AG04449 (cell line): ENCODE results near the gene MON1B.
A peak's percentile ranks its signal among the peaks of the same experiment; 100 is the strongest.

ENCODE experiments used
- CTCF ChIA-PET: fragments of 350-600 bp; formaldehyde crosslinking; extraction: SDS; loops from one replicate; lab custom pipeline; 2021; ENCODE audit warnings: antibody characterized with exemption; lab: Yijun Ruan, JAX
- POLR2A ChIA-PET: fragments of 400-600, 350-600 bp; formaldehyde crosslinking; extraction: SDS; loops from one replicate; lab custom pipeline; 2020; ENCODE audit warnings: antibody characterized with exemption, inconsistent platforms; lab: Yijun Ruan, JAX
- DNase-seq: peaks from one replicate; pipeline ENCODE4 v3.0.0-alpha.2; 2010; ENCODE audit warnings: low read depth, low spot score
- H3K4me3 ChIP-seq: 2 replicates; pipeline ENCODE4 v1.5.1; 2011; ENCODE audit warnings: low read depth, mild to moderate bottlenecking, control low read depth, low read length
- CTCF ChIP-seq: IDR thresholded peaks from one replicate; pipeline ENCODE4 v1.5.1; 2011; ENCODE audit warnings: mild to moderate bottlenecking, moderate library complexity, low read length, control low read depth, inconsistent platforms; ENCODE audit not compliant: insufficient read depth; ENCODE audit errors: missing control alignments

The MON1B gene

DNA sequence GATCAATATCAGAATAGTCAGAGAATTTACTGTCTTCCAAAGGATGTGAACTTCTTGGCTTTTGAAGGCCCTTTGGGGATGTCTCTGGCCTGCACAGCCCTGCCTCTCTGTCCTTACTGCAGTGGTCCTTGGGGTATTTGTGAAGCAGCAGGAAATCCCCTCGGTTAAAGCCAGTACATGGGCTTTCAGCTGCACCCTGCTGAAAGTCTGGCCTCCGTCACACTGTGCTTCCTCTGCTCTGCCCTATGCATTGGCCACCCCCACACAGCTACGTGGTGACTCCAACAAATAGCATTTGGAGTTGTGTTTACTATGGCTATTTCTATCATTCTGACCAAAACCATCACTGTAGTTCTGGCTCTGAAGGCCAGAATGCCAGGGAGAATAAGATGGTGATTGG lies 29.4 kb downstream of the MON1B start:
- H3K4me3 ChIP-seq = no peak overlapping the region
- DNase-seq = no peak
- ChIA-PET CTCF (interaction anchor here (1.3 kb wide), 1 partner anchor 364 kb away, joined by 4 read pairs; no protein-coding TSS in a partner anchor), POLR2A (no interaction called here)
- no peak for TF ChIP-seq CTCF

- POLR2A ChIA-PET = no interaction called here
- DNase-seq = no peak
- no peak overlapping the region for H3K4me3 ChIP-seq
- CTCF ChIA-PET = interaction anchor here (1.3 to 1.5 kb wide), 2 partner anchors 9 to 362 kb away, joined by 3 to 4 read pairs; no protein-coding TSS in a partner anchor
- no peak for TF ChIP-seq CTCF
Measured at GRCh38 chr16:77221482-77221881, 30.5 kb downstream of the MON1B start.

DNA sequence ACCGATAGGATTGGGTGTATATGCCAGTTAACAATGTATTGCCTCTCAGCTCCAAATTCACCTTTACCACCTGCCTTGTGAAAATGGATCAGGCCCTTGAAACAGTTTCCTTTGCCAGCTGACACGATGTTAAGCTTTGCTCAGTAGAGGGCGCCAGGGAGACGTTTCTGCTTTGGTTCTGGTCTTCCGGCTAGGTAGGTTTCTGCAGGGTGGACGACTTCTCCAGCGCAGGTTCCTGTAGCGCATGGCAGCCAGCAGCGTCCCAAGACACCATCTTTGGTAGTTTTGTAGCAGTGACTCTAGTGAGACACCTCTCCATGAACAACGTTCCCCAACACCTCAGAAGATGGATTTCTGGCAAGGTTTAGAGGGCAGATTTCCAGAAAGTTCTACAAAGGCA lies 32.2 kb downstream of the MON1B start:
- peak; percentile 23 for TF ChIP-seq CTCF
- POLR2A ChIA-PET = no interaction called here
- CTCF ChIA-PET = interaction anchor here (2.3 kb wide), 1 partner anchor 362 kb away, joined by 6 read pairs; no protein-coding TSS in a partner anchor
- DNase-seq = no peak
- H3K4me3 ChIP-seq = no peak overlapping the region

GRCh38 chr16:77225182-77225581 lies 34.2 kb downstream of the MON1B start:
- ChIA-PET POLR2A (no interaction called here), CTCF (interaction anchor here (1.6 kb wide), 1 partner anchor 359 kb away, joined by 6 read pairs; no protein-coding TSS in a partner anchor)
- no peak overlapping the region for H3K4me3 ChIP-seq
- DNase-seq = no peak
- no peak for TF ChIP-seq CTCF

DNA sequence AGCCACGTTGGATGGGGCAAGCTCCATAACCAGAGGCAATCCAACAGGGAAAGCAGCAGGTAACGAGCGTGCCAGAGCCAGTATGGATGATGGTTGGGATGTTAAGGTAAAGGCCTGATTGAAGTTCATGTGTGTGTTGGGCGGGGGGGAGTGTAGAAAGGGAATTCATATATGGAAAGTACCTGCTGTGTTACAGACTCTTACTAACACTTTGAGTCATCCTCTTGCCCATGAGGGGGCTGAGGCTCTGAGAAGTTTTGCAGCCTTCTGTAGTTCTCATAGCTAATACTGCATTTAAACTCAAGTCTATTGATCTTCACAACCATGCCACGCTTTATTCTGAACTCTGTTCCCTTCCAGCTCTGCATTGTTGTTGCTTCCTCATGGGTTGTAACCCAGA lies 36.8 kb downstream of the MON1B start:
- DNase-seq = no peak
- ChIA-PET POLR2A (no interaction called here), CTCF (interaction anchor here (17.0 kb wide), 1 partner anchor 358 kb away, joined by 520 read pairs; no protein-coding TSS in a partner anchor)
- H3K4me3 ChIP-seq = no peak overlapping the region
- no peak for TF ChIP-seq CTCF

- no peak for TF ChIP-seq CTCF
- no peak for DNase-seq
- POLR2A ChIA-PET = no interaction called here
- no peak overlapping the region for H3K4me3 ChIP-seq
- CTCF ChIA-PET = interaction anchor here (0.7 to 17.0 kb wide), 6 partner anchors 9 to 868 kb away, joined by 3 to 520 read pairs (median 3); partner anchors contain the start of gene WWOX
Measured at GRCh38 chr16:77231047-77231446, 40.1 kb downstream of the MON1B start.
